ENCODE data around the gene C1QTNF6. TPM values are rescaled to one million over a fixed set of nuclear protein-coding genes. Genes with fewer than 3 reads are reported as not detected.

C1QTNF6 gene
- polyA plus RNA-seq, 1 donor from 2014 or later: 5.3 TPM

GRCh38 chr22:37140686-37141323 is 47.2 kb downstream of the C1QTNF6 start:
- Histone ChIP-seq H3K79me2 (replicated peaks; ENCODE audit: insufficient read depth, low read length) (no peaks in the 10 kb centered on the region), H3K36me3 (ENCODE audit: insufficient read depth, low read length) (no peaks in the 10 kb centered on the region), H3K9ac (ENCODE audit: low read length) (no peak overlapping the region), H3K27ac (ENCODE audit: low read length) (no peak overlapping the region), H3K27me3 (ENCODE audit: insufficient read depth, low read depth, low read length) (no peaks in the 10 kb centered on the region), H3F3A (ENCODE audit: insufficient read depth, low read length, poor library complexity, severe bottlenecking) (no peaks in the 10 kb centered on the region), H3K4me3 (ENCODE audit: low read length) (no peak overlapping the region), H3K9me3 (ENCODE audit: low read length) (no peaks in the 10 kb centered on the region), H2AFZ (ENCODE audit: low read depth, low read length) (no peak overlapping the region), H3K4me2 (ENCODE audit: low read length) (no peak overlapping the region), H4K20me1 (ENCODE audit: insufficient read depth) (no peaks in the 10 kb centered on the region), H3K9me2 (ENCODE audit: insufficient read depth, low read length) (no peaks in the 10 kb centered on the region)
- TF ChIP-seq SMC3 (conservative IDR thresholded peaks at IDR 0.05; ENCODE audit: poor library complexity) (no peak), POLR2AphosphoS5 (IDR thresholded peaks at IDR 0.05) (no peak), MXI1 (conservative IDR thresholded peaks at IDR 0.05; ENCODE audit: poor library complexity, severe bottlenecking) (no peak), REST (IDR thresholded peaks at IDR 0.05; ENCODE audit: borderline replicate concordance) (no peak), TAF1 (IDR thresholded peaks at IDR 0.05; ENCODE audit: low read depth) (no peak), RAD21 (conservative IDR thresholded peaks at IDR 0.05) (no peak), EP300 (conservative IDR thresholded peaks at IDR 0.05; ENCODE audit: poor library complexity, severe bottlenecking) (no peak), CTCF (IDR thresholded peaks at IDR 0.05; ENCODE audit: poor library complexity, severe bottlenecking) (no peak), EZH2 (IDR thresholded peaks at IDR 0.05; ENCODE audit: borderline replicate concordance, insufficient read depth, low read length, poor library complexity, severe bottlenecking) (no peak)

- Histone ChIP-seq H3K79me2 (replicated peaks; ENCODE audit: insufficient read depth, low read length) (no peaks in the 10 kb centered on the region), H3K9ac (ENCODE audit: low read length) (no peak overlapping the region), H3K27me3 (ENCODE audit: insufficient read depth, low read depth, low read length) (no peaks in the 10 kb centered on the region), H3K4me2 (ENCODE audit: low read length) (no peak overlapping the region), H2AFZ (ENCODE audit: low read depth, low read length) (no peak overlapping the region), H3K36me3 (ENCODE audit: insufficient read depth, low read length) (no peaks in the 10 kb centered on the region), H3K9me3 (ENCODE audit: low read length) (no peaks in the 10 kb centered on the region), H3K4me3 (ENCODE audit: low read length) (no peak overlapping the region), H3K9me2 (ENCODE audit: insufficient read depth, low read length) (no peaks in the 10 kb centered on the region), H3F3A (ENCODE audit: insufficient read depth, low read length, poor library complexity, severe bottlenecking) (no peaks in the 10 kb centered on the region), H3K27ac (ENCODE audit: low read length) (no peak overlapping the region), H4K20me1 (ENCODE audit: insufficient read depth) (no peaks in the 10 kb centered on the region)
- no peak for TF ChIP-seq RAD21 (conservative IDR thresholded peaks at IDR 0.05)
- TF ChIP-seq CTCF (IDR thresholded peaks at IDR 0.05; ENCODE audit: poor library complexity, severe bottlenecking): no peak
- TF ChIP-seq EZH2 (IDR thresholded peaks at IDR 0.05; ENCODE audit: borderline replicate concordance, insufficient read depth, low read length, poor library complexity, severe bottlenecking): no peak
- no peak for TF ChIP-seq SMC3 (conservative IDR thresholded peaks at IDR 0.05; ENCODE audit: poor library complexity)
- TF ChIP-seq REST (IDR thresholded peaks at IDR 0.05; ENCODE audit: borderline replicate concordance): no peak
- TF ChIP-seq TAF1 (IDR thresholded peaks at IDR 0.05; ENCODE audit: low read depth): no peak
- no peak for TF ChIP-seq EP300 (conservative IDR thresholded peaks at IDR 0.05; ENCODE audit: poor library complexity, severe bottlenecking)
- no peak for TF ChIP-seq MXI1 (conservative IDR thresholded peaks at IDR 0.05; ENCODE audit: poor library complexity, severe bottlenecking)
- TF ChIP-seq POLR2AphosphoS5 (IDR thresholded peaks at IDR 0.05): no peak
These were observed 48.3 kb downstream of the C1QTNF6 start for GRCh38 chr22:37139762-37140161.

Data from neural cell (in vitro differentiated cells).